Upper lobe of left lung (tissue), 4 donors: ENCODE measurements around the gene TGM2.

Experiments used
- CTCF ChIP-seq, 6 experiments: fragments of 450-650 bp in 4 of 6; fragments of 200-600 bp in 2 of 6; sonication (generic) in 2 of 6; IDR thresholded peaks; one replicate each; pipeline ENCODE4 v1.5.1; 2016 to 2019; ENCODE audit warnings: antibody characterized with exemption in 6 of 6
- POLR2A ChIP-seq, 4 donors: fragments of 450-650 bp; IDR thresholded peaks; one replicate each; pipeline ENCODE4 v1.5.1; 2016 to 2017; ENCODE audit warnings: antibody characterized with exemption in 4 of 4, mild to moderate bottlenecking in 2 of 4

GRCh38 chr20:38135271-38135650 is 29.8 kb downstream of the TGM2 start:
- TF ChIP-seq CTCF (IDR thresholded peaks at IDR 0.05) = no peak
- no peak for TF ChIP-seq POLR2A (IDR thresholded peaks at IDR 0.05)
